ENCODE results near the gene SORCS3.

The SORCS3 gene

GRCh38 chr10:104824380-104825006 is 183.4 kb downstream of the SORCS3 start:
- TF ChIP-seq CTCF (IDR thresholded peaks at IDR 0.05; ENCODE audit: extremely low read depth, insufficient read depth, missing control alignments), result no peak
- DNase-seq (ENCODE audit: low spot score), result peak; percentile 17
- in situ Hi-C loops (cut with MboI; ENCODE audit: low pct_unique_long_range_greater_than_20kb, low sequenced_read_pairs, unreplicated experiment), result no loop called here

- DNase-seq (ENCODE audit: low spot score), result no peak
- TF ChIP-seq CTCF (IDR thresholded peaks at IDR 0.05; ENCODE audit: extremely low read depth, insufficient read depth, missing control alignments), result no peak
- in situ Hi-C loops (cut with MboI; ENCODE audit: low pct_unique_long_range_greater_than_20kb, low sequenced_read_pairs, unreplicated experiment), result no loop called here
These were observed 190.2 kb downstream of the SORCS3 start for GRCh38 chr10:104831272-104831671.

- DNase-seq (ENCODE audit: low spot score), result no peak
- no peak for TF ChIP-seq CTCF (IDR thresholded peaks at IDR 0.05; ENCODE audit: extremely low read depth, insufficient read depth, missing control alignments)
- in situ Hi-C loops (cut with MboI; ENCODE audit: low pct_unique_long_range_greater_than_20kb, low sequenced_read_pairs, unreplicated experiment), result no loop called here
These were observed 193.5 kb downstream of the SORCS3 start for GRCh38 chr10:104834580-104834979.

GRCh38 chr10:104835422-104835821 is 194.3 kb downstream of the SORCS3 start:
- TF ChIP-seq CTCF (IDR thresholded peaks at IDR 0.05; ENCODE audit: extremely low read depth, insufficient read depth, missing control alignments), result no peak
- no peak for DNase-seq (ENCODE audit: low spot score)
- in situ Hi-C loops (cut with MboI; ENCODE audit: low pct_unique_long_range_greater_than_20kb, low sequenced_read_pairs, unreplicated experiment), result no loop called here

- no peak for DNase-seq (ENCODE audit: low spot score)
- in situ Hi-C loops (cut with MboI; ENCODE audit: low pct_unique_long_range_greater_than_20kb, low sequenced_read_pairs, unreplicated experiment), result no loop called here
- TF ChIP-seq CTCF (IDR thresholded peaks at IDR 0.05; ENCODE audit: extremely low read depth, insufficient read depth, missing control alignments), result no peak
These were observed 201.6 kb downstream of the SORCS3 start for GRCh38 chr10:104842704-104843103.

GRCh38 chr10:104844073-104844472 is 203.0 kb downstream of the SORCS3 start:
- TF ChIP-seq CTCF (IDR thresholded peaks at IDR 0.05; ENCODE audit: extremely low read depth, insufficient read depth, missing control alignments), result no peak
- DNase-seq (ENCODE audit: low spot score), result no peak
- in situ Hi-C loops (cut with MboI; ENCODE audit: low pct_unique_long_range_greater_than_20kb, low sequenced_read_pairs, unreplicated experiment), result no loop called here
